ENCODE measurements around the gene SLC40A1. TPM values are rescaled to one million over a fixed set of nuclear protein-coding genes. Genes with fewer than 3 reads are reported as not detected.

Gene SLC40A1
- total and polyA plus RNA-seq, 3 donors from 2014 or later: 52.3 to 64.0 (median 58.7) TPM

GRCh38 chr2:189592353-189592984 is 11.9 kb upstream of the SLC40A1 start:
- H3K36me3 ChIP-seq (ENCODE audit: low read depth, missing control alignments): no peaks in the 10 kb centered on the region
- H3K4me3 ChIP-seq: no peak overlapping the region
- H3K4me1 ChIP-seq: no peaks in the 10 kb centered on the region
- WGBS, 2 donors: 57% methylated on average over 1 of the region's 1 CpG
- no peaks in the 10 kb centered on the region for H3K9me3 ChIP-seq
- TF ChIP-seq POLR2A (IDR thresholded peaks at IDR 0.05) (no peak), CTCF (IDR thresholded peaks at IDR 0.05) (no peak)
- no peak for DNase-seq
- intact Hi-C loops (cut with DNase I; ENCODE audit: low total_unique reads): no loop called here
- H3K27me3 ChIP-seq: no peaks in the 10 kb centered on the region
- H3K27ac ChIP-seq: no peak overlapping the region

GRCh38 chr2:189587780-189588179 is 7.2 kb upstream of the SLC40A1 start:
- intact Hi-C loops (cut with DNase I; ENCODE audit: low total_unique reads): no loop called here
- Histone ChIP-seq H3K4me1 (no peaks in the 10 kb centered on the region), H3K27ac (no peak overlapping the region), H3K9me3 (no peaks in the 10 kb centered on the region), H3K27me3 (no peaks in the 10 kb centered on the region), H3K36me3 (ENCODE audit: low read depth, missing control alignments) (no peaks in the 10 kb centered on the region), H3K4me3 (no peak overlapping the region)
- DNase-seq: no peak
- WGBS, 2 donors: 78 to 80% methylated on average over 4 of the region's 4 CpGs
- TF ChIP-seq CTCF (IDR thresholded peaks at IDR 0.05) (no peak), POLR2A (IDR thresholded peaks at IDR 0.05) (no peak)

- peaks cover 7% of the 10 kb centered on the region for H3K4me1 ChIP-seq
- TF ChIP-seq CTCF (IDR thresholded peaks at IDR 0.05): no peak
- no peak for TF ChIP-seq POLR2A (IDR thresholded peaks at IDR 0.05)
- no peak overlapping the region for H3K27ac ChIP-seq
- intact Hi-C loops (cut with DNase I; ENCODE audit: low total_unique reads): no loop called here
- H3K36me3 ChIP-seq (ENCODE audit: low read depth, missing control alignments): no peaks in the 10 kb centered on the region
- DNase-seq: no peak
- WGBS, 2 donors: 79 to 82% methylated on average over 4 of the region's 4 CpGs
- H3K9me3 ChIP-seq: no peaks in the 10 kb centered on the region
- H3K4me3 ChIP-seq: no peak overlapping the region
- H3K27me3 ChIP-seq: no peaks in the 10 kb centered on the region
Observed at GRCh38 chr2:189585226-189585756, 4.7 kb upstream of the SLC40A1 start.

- H3K27ac ChIP-seq: no peak overlapping the region
- peaks cover 7% of the 10 kb centered on the region for H3K4me1 ChIP-seq
- H3K9me3 ChIP-seq: no peaks in the 10 kb centered on the region
- TF ChIP-seq CTCF (IDR thresholded peaks at IDR 0.05): no peak
- TF ChIP-seq POLR2A (IDR thresholded peaks at IDR 0.05): no peak
- intact Hi-C loops (cut with DNase I; ENCODE audit: low total_unique reads): no loop called here
- H3K36me3 ChIP-seq (ENCODE audit: low read depth, missing control alignments): no peaks in the 10 kb centered on the region
- no peaks in the 10 kb centered on the region for H3K27me3 ChIP-seq
- DNase-seq: no peak
- no peak overlapping the region for H3K4me3 ChIP-seq
Observed at GRCh38 chr2:189584686-189585085, 4.1 kb upstream of the SLC40A1 start.
